Colonic mucosa (tissue), 4 donors: Measurements from ENCODE around the gene HDAC9. TPM values are rescaled to one million over a fixed set of nuclear protein-coding genes. Genes with fewer than 3 reads are reported as not detected.

ENCODE experiments used
- DNase-seq: peaks from one replicate; pipeline ENCODE4 v3.0.0-alpha.2; 2020
- H3K27ac ChIP-seq: fragments of 200-600 bp; one replicate; pipeline ENCODE4 v1.8.0; 2021
- H3K27me3 ChIP-seq: fragments of 200-600 bp; one replicate; pipeline ENCODE4 v1.8.0; 2021
- H3K36me3 ChIP-seq: fragments of 200-600 bp; one replicate; pipeline ENCODE4 v1.8.0; 2021
- H3K4me1 ChIP-seq: fragments of 200-600 bp; one replicate; pipeline ENCODE4 v1.8.0; 2021; ENCODE audit warnings: mild to moderate bottlenecking
- H3K4me3 ChIP-seq: fragments of 200-600 bp; one replicate; pipeline ENCODE4 v1.8.0; 2021
- H3K9ac ChIP-seq, 2 donors: one replicate each; pipeline ENCODE4 v1.7.0; 2013; ENCODE audit warnings: control low read depth in 2 of 2, low read depth in 2 of 2, low read length in 2 of 2
- H3K9me3 ChIP-seq: fragments of 200-600 bp; one replicate; pipeline ENCODE4 v1.8.0; 2021
- intact Hi-C: fragments of 100-400 bp; cut with DNase I; formaldehyde crosslinking; loops from one replicate; pipeline ENCODE4 v1.14.1; 2022
- total RNA-seq, 2 donors: library from RNA; stranded (reverse); fragmentation: NEBNext Ultra II Directional in 1 of 2; extraction: Animal tissue kit (Norgen Biotek cat#: 25700) in 1 of 2; gene quantifications; one replicate each; pipeline ENCODE4 v1.2.1, GENCODE V29; 2021
- TF ChIP-seq, protein P1 (sequence below): fragments of 200-600 bp; IDR thresholded peaks from one replicate; pipeline ENCODE4 v1.8.0; 2022; ENCODE audit warnings: antibody characterized with exemption, mild to moderate bottlenecking
- donor health status: healthy.
- donor health status: DM: no; HTN: no; CAD: no.
- donor health status: DM: no; HTN: no; CAD: no.

HDAC9 gene
- total RNA-seq, 2 donors from 2014 or later: 2.6 to 8.7 TPM

DNA sequence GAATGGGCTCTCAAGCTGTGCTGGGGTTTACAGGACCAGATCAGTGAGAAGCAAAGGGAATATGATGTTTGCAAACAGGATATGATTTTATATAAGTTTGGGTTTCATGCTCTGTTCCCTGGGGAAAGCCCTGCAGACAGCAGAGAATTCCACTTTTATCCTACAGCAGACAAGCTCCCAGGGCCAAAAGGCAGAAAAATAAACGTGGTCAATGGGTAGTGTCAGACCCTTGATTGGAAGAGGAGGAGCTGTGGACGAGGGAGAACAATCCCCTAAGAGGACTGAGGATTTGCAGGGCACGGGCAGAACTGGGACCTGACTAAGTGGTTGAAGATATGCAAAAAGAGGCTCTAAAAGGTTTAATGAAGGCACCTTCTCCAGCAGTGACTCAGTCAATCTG, 275.3 kb downstream of the HDAC9 start:
- no peak overlapping the region for H3K27ac ChIP-seq
- intact Hi-C loops: no loop called here
- no peaks in the 10 kb centered on the region for H3K4me1 ChIP-seq
- no peak overlapping the region for H3K9ac ChIP-seq
- H3K36me3 ChIP-seq: no peaks in the 10 kb centered on the region
- no peak overlapping the region for H3K4me3 ChIP-seq
- DNase-seq: no peak
- no peaks in the 10 kb centered on the region for H3K9me3 ChIP-seq
- no peaks in the 10 kb centered on the region for H3K27me3 ChIP-seq
- TF ChIP-seq, protein P1, sequence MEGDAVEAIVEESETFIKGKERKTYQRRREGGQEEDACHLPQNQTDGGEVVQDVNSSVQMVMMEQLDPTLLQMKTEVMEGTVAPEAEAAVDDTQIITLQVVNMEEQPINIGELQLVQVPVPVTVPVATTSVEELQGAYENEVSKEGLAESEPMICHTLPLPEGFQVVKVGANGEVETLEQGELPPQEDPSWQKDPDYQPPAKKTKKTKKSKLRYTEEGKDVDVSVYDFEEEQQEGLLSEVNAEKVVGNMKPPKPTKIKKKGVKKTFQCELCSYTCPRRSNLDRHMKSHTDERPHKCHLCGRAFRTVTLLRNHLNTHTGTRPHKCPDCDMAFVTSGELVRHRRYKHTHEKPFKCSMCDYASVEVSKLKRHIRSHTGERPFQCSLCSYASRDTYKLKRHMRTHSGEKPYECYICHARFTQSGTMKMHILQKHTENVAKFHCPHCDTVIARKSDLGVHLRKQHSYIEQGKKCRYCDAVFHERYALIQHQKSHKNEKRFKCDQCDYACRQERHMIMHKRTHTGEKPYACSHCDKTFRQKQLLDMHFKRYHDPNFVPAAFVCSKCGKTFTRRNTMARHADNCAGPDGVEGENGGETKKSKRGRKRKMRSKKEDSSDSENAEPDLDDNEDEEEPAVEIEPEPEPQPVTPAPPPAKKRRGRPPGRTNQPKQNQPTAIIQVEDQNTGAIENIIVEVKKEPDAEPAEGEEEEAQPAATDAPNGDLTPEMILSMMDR: no peak

- Histone ChIP-seq H3K9me3 (no peaks in the 10 kb centered on the region), H3K4me3 (no peak overlapping the region), H3K9ac (no peak overlapping the region), H3K36me3 (no peaks in the 10 kb centered on the region), H3K27ac (no peak overlapping the region), H3K4me1 (no peaks in the 10 kb centered on the region), H3K27me3 (no peaks in the 10 kb centered on the region)
- intact Hi-C loops: no loop called here
- no peak for DNase-seq
- TF ChIP-seq, protein P1: no peak
Observed at GRCh38 chr7:18771834-18772566, 276.5 kb downstream of the HDAC9 start.

GRCh38 chr7:18772567-18772965, 277.0 kb downstream of the HDAC9 start:
- Histone ChIP-seq H3K27ac (no peak overlapping the region), H3K4me1 (no peaks in the 10 kb centered on the region), H3K27me3 (no peaks in the 10 kb centered on the region), H3K36me3 (no peaks in the 10 kb centered on the region), H3K9ac (no peak overlapping the region), H3K4me3 (no peak overlapping the region), H3K9me3 (no peaks in the 10 kb centered on the region)
- TF ChIP-seq, protein P1: no peak
- no peak for DNase-seq
- intact Hi-C loops: no loop called here

GRCh38 chr7:18777314-18777713, 281.8 kb downstream of the HDAC9 start:
- Histone ChIP-seq H3K4me3 (no peak overlapping the region), H3K27me3 (no peaks in the 10 kb centered on the region), H3K27ac (no peak overlapping the region), H3K9me3 (no peaks in the 10 kb centered on the region), H3K4me1 (no peaks in the 10 kb centered on the region), H3K9ac (no peak overlapping the region), H3K36me3 (no peaks in the 10 kb centered on the region)
- intact Hi-C loops: no loop called here
- TF ChIP-seq, protein P1: no peak
- DNase-seq: no peak

DNA sequence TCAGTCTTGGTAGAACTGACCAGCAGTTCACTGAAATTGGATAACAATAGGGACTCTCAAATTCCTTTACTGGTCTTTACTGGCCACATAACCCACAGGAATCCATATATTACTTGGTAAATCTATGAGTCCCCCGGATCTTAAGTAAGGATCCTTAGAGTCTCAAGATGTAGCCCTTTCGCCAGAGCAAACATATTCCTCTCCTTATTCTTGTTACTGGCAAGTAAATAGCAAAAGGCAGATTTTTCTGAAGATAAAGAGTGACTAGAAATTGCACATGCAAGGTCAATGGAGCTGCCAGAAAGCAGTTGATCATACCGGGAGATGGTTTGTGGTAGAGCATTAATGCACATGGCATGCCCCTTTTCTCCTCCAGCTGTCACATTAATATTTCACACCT, 283.0 kb downstream of the HDAC9 start:
- Histone ChIP-seq H3K27me3 (no peaks in the 10 kb centered on the region), H3K9ac (no peak overlapping the region), H3K36me3 (no peaks in the 10 kb centered on the region), H3K27ac (no peak overlapping the region), H3K4me3 (no peak overlapping the region), H3K4me1 (no peaks in the 10 kb centered on the region), H3K9me3 (no peaks in the 10 kb centered on the region)
- TF ChIP-seq, protein P1: no peak
- intact Hi-C loops: no loop called here
- no peak for DNase-seq
